ACHN (cell line): ENCODE data around the gene CEP41.

Experiments
- DNase-seq: peaks from one replicate; pipeline ENCODE4 v3.0.0-alpha.2; 2015
- in situ Hi-C: cut with HindIII; loops from 2 replicates; pipeline ENCODE4 v1.10.0; 2017; ENCODE audit warnings: low sequenced_read_pairs, low pct_ligation_motif_present, low pct_unique_long_range_greater_than_20kb

The CEP41 gene

GRCh38 chr7:130345725-130346124 lies 95.1 kb downstream of the CEP41 start:
- in situ Hi-C loops: no loop called here
- no peak for DNase-seq

DNA sequence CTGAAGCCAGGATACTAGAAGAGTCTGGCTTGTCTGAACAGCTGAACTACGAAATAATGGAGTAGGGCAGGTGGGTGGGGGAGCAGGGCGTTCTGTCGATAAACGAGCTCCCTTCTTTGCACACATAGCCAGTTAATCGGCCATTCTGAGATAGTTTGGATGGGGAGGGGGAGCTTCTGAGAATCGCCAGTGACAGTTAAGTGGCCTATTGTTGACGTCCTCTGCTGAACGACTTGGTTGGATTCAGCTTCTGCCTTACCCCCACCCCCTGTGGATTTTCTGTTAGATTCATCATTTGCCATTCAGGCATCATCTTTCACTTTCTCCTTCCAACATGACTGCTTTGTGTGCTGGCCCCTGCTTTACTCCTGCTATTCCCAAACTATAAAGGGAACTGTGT lies 95.7 kb downstream of the CEP41 start:
- in situ Hi-C loops: no loop called here
- DNase-seq: no peak

GRCh38 chr7:130344271-130344866 lies 96.4 kb downstream of the CEP41 start, which contains the start of gene CPA5:
Gene CPA5 (plus strand): TSS chr7:130344816. CDS start chr7:130346486, 1,670 bp downstream.
- no peak for DNase-seq
- in situ Hi-C loops: no loop called here
